CD14-positive monocyte (primary cell): ENCODE results near the gene RAB6A. TPM values are rescaled to one million over a fixed set of nuclear protein-coding genes. Genes with fewer than 3 reads are reported as not detected.

Source experiments
- DNase-seq, 3 donors: peaks; one replicate each; pipeline ENCODE4 v3.0.0-alpha.2; 2011 to 2022
- H2AFZ ChIP-seq: 2 replicates; pipeline ENCODE4 v1.6.0; 2012; ENCODE audit warnings: mild to moderate bottlenecking, low read depth, low read length, inconsistent platforms; ENCODE audit not compliant: insufficient read depth, poor library complexity, severe bottlenecking
- H3K27ac ChIP-seq, 2 donors: 1 replicate in 1 of 2; 2 replicates in 1 of 2; pipeline ENCODE4 v1.5.1; 2012 to 2013; ENCODE audit warnings: low read length in 2 of 2, control low read depth in 1 of 2, inconsistent platforms in 1 of 2, low read depth in 1 of 2, mild to moderate bottlenecking in 1 of 2
- H3K27me3 ChIP-seq, 2 donors: one replicate each; pipeline versions ENCODE4 v1.6.0 to v1.6.1; 2011 to 2013; ENCODE audit warnings: low read length in 2 of 2; ENCODE audit not compliant: control insufficient read depth in 2 of 2, insufficient read depth in 2 of 2
- H3K36me3 ChIP-seq, 2 donors: replicated peaks in 1 of 2; 1 replicate in 1 of 2; 2 replicates in 1 of 2; pipeline versions ENCODE4 v1.5.1 to v1.6.1; 2012 to 2013; ENCODE audit warnings: low read length in 2 of 2, control low read depth in 1 of 2, inconsistent platforms in 1 of 2, mild to moderate bottlenecking in 1 of 2; ENCODE audit not compliant: insufficient read depth in 2 of 2, control insufficient read depth in 1 of 2
- H3K4me1 ChIP-seq, 2 donors: 1 replicate in 1 of 2; 2 replicates in 1 of 2; pipeline versions ENCODE4 v1.5.1 to v1.6.1; 2012 to 2013; ENCODE audit warnings: low read length in 2 of 2, control low read depth in 1 of 2, inconsistent platforms in 1 of 2, mild to moderate bottlenecking in 1 of 2, moderate library complexity in 1 of 2; ENCODE audit not compliant: insufficient read depth in 2 of 2, control insufficient read depth in 1 of 2
- H3K4me2 ChIP-seq: replicated peaks from 2 replicates; pipeline ENCODE3; 2012; ENCODE audit warnings: low read length, moderate library complexity, mild to moderate bottlenecking; ENCODE audit not compliant: poor library complexity, severe bottlenecking; ENCODE audit errors: extremely low read depth
- H3K4me3 ChIP-seq, 3 experiments: fragments of 200-600 bp in 1 of 3; sonication (generic) in 1 of 3; replicated peaks in 1 of 3; 1 replicate in 2 of 3; 2 replicates in 1 of 3; pipeline ENCODE4 v1.5.1; 2011 to 2013; ENCODE audit warnings: low read length in 3 of 3, mild to moderate bottlenecking in 3 of 3, control low read depth in 2 of 3, low read depth in 2 of 3, inconsistent platforms in 1 of 3, moderate library complexity in 1 of 3
- H3K79me2 ChIP-seq: 2 replicates; pipeline ENCODE4 v1.6.0; 2012; ENCODE audit warnings: mild to moderate bottlenecking, control low read depth, inconsistent platforms, low read length, moderate library complexity; ENCODE audit not compliant: insufficient read depth
- H3K9ac ChIP-seq: 2 replicates; pipeline ENCODE4 v1.6.0; 2017; ENCODE audit warnings: low read length, mild to moderate bottlenecking; ENCODE audit not compliant: insufficient read depth, poor library complexity, severe bottlenecking
- H3K9me3 ChIP-seq, 2 donors: replicated peaks in 1 of 2; 1 replicate in 1 of 2; 2 replicates in 1 of 2; pipeline versions ENCODE4 v1.5.1 to v1.6.1; 2012 to 2013; ENCODE audit warnings: low read length in 2 of 2, control low read depth in 1 of 2; ENCODE audit not compliant: control insufficient read depth in 1 of 2, insufficient read depth in 1 of 2
- H4K20me1 ChIP-seq: 2 replicates; pipeline ENCODE4 v1.6.0; 2012; ENCODE audit warnings: mild to moderate bottlenecking, low read length, control low read depth, moderate library complexity; ENCODE audit not compliant: insufficient read depth
- H3K27ac Mint-ChIP-seq, 7 donors: one replicate each; pipeline ENCODE4 v1.8.0; 2020; ENCODE audit warnings: mild to moderate bottlenecking in 7 of 7, mixed read lengths in 7 of 7, moderate library complexity in 6 of 7, inconsistent platforms in 2 of 7
- H3K27me3 Mint-ChIP-seq, 3 donors: one replicate each; pipeline ENCODE4 v1.8.0; 2021 to 2022; ENCODE audit warnings: low read depth in 3 of 3, mild to moderate bottlenecking in 3 of 3, mixed read lengths in 3 of 3, moderate library complexity in 3 of 3, inconsistent platforms in 1 of 3
- H3K36me3 Mint-ChIP-seq, 2 donors: one replicate each; pipeline ENCODE4 v1.8.0; 2020; ENCODE audit warnings: mixed read lengths in 2 of 2, inconsistent platforms in 1 of 2, mild to moderate bottlenecking in 1 of 2
- H3K4me1 Mint-ChIP-seq: one replicate; pipeline ENCODE4 v1.8.0; 2020; ENCODE audit warnings: mild to moderate bottlenecking, mixed read lengths
- H3K4me3 Mint-ChIP-seq, 2 donors: one replicate each; pipeline ENCODE4 v1.8.0; 2020; ENCODE audit warnings: mild to moderate bottlenecking in 2 of 2, mixed read lengths in 2 of 2, moderate library complexity in 1 of 2
- H3K9me3 Mint-ChIP-seq, 7 donors: one replicate each; pipeline ENCODE4 v1.8.0; 2020 to 2022; ENCODE audit warnings: mixed read lengths in 7 of 7, mild to moderate bottlenecking in 6 of 7, moderate library complexity in 6 of 7, inconsistent platforms in 2 of 7
- CTCF ChIP-seq: fragments of 200-600 bp; IDR thresholded peaks from one replicate; pipeline ENCODE4 v1.8.0; 2022; ENCODE audit warnings: antibody characterized with exemption, mild to moderate bottlenecking
- whole genome bisulfite sequencing: methylation state at CpG from one replicate; pipeline ENCODE4 v1.1.5; 2013; ENCODE audit warnings: missing lambda C conversion rate; ENCODE audit not compliant: insufficient coverage; 5-methylcytosine and 5-hydroxymethylcytosine counted together
- intact Hi-C, 2 donors: fragments of 100-400 bp; cut with micrococcal nuclease; formaldehyde crosslinking; loops; one replicate each; pipeline versions ENCODE4 v1.15.0 to v1.15.1; 2023
- polyA plus RNA-seq, 3 donors: library from polyadenylated mRNA; depleted of rRNA in 1 of 3; unstranded in 2 of 3; stranded (reverse) in 1 of 3; fragments of 300-500 nt in 2 of 3; fragments of >200 nt in 1 of 3; fragmentation: Illumina TruSeq in 2 of 3; gene quantifications; 1 replicate in 2 of 3; 2 replicates in 1 of 3; pipeline ENCODE4 v1.2.3, GENCODE V29; 2012 to 2021

RAB6A gene
- polyA plus RNA-seq, 3 donors, result 38.3 to 91.3 (median 78.6) TPM

GRCh38 chr11:73652046-73652730 lies 108.7 kb downstream of the RAB6A start:
- Mint-ChIP-seq H3K27ac (no peak overlapping the region), H3K4me3 (no peak overlapping the region)
- intact Hi-C loops, result no loop called here

GRCh38 chr11:73651661-73652045 lies 109.2 kb downstream of the RAB6A start:
- Histone ChIP-seq H3K9ac (no peak overlapping the region), H3K4me1 (peaks cover 7 to 11% of the 10 kb centered on the region in 2 donors), H3K79me2 (no peaks in the 10 kb centered on the region), H3K27me3 (no peaks in the 10 kb centered on the region), H2AFZ (no peak overlapping the region), H3K36me3 (no peaks in the 10 kb centered on the region), H3K4me2 (no peak overlapping the region), H3K27ac (no peak overlapping the region), H3K4me3 (no peak overlapping the region), H3K9me3 (no peaks in the 10 kb centered on the region), H4K20me1 (no peaks in the 10 kb centered on the region)
- Mint-ChIP-seq H3K4me1 (peaks cover 11% of the 10 kb centered on the region), H3K27me3 (peaks cover 4 to 11% (median 8%) of the 10 kb centered on the region in 3 donors), H3K9me3 (peaks cover 0 to 2% (median 0%) of the 10 kb centered on the region in 7 donors), H3K4me3 (no peak overlapping the region), H3K36me3 (no peaks in the 10 kb centered on the region), H3K27ac (peak overlapping the region in 1 of 7 donors; percentile 72)
- 97% methylated on average over 9 of the region's 9 CpGs for WGBS
- intact Hi-C loops, result no loop called here
- no peak for TF ChIP-seq CTCF
- DNase-seq, result no peak

More at GRCh38 chr11:73652046-73652730, 108.7 kb downstream of the RAB6A start:
- H3K9ac ChIP-seq, result no peak overlapping the region
- 94% methylated on average over 2 of the region's 8 CpGs for WGBS
- H3K79me2 ChIP-seq, result no peaks in the 10 kb centered on the region
- Mint-ChIP-seq H3K36me3 (no peaks in the 10 kb centered on the region), H3K9me3 (peaks cover 0 to 2% (median 0%) of the 10 kb centered on the region in 7 donors), H3K27me3 (peaks cover 4 to 8% (median 7%) of the 10 kb centered on the region in 3 donors), H3K4me1 (peaks cover 10% of the 10 kb centered on the region)
- H4K20me1 ChIP-seq, result no peaks in the 10 kb centered on the region
- TF ChIP-seq CTCF, result no peak
- no peaks in the 10 kb centered on the region for H3K27me3 ChIP-seq
- H3K36me3 ChIP-seq, result no peaks in the 10 kb centered on the region
- no peak overlapping the region for H2AFZ ChIP-seq
- no peaks in the 10 kb centered on the region for H3K9me3 ChIP-seq
- no peak for DNase-seq
- H3K27ac ChIP-seq, result no peak overlapping the region
- H3K4me2 ChIP-seq, result no peak overlapping the region
- peaks cover 7 to 8% of the 10 kb centered on the region in 2 donors for H3K4me1 ChIP-seq
- no peak overlapping the region for H3K4me3 ChIP-seq
